Stimulated activated CD8-positive, alpha-beta memory T cell treated with anti-CD3 and anti-CD28 coated beads, Interleukin-12 subunit alpha, Interleukin-12 subunit beta, amount 100 ng/mL, for 24 hours (primary cell): Measurements from ENCODE around the gene MRPL54.

Experiments used
- DNase-seq: peaks from one replicate; pipeline ENCODE4 v3.0.0-alpha.2; 2020; ENCODE audit errors: extremely low read depth

Gene MRPL54

DNA sequence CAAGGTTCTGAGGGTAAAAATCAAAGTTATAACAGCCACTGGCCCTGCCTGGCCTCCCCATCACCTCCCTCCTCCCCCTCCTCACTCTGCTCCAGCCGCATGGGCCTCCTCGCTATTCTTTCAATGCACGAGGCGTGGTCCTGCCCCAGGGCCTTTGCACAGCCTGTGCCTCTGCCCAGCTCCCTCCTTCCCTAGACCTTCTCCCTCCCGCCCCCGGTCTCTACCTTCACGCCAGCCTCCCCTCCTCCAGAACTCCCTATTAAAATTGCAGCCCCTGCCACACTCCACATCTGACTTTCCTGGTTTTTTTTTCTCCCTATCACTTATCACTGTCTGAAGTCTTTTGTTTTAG, 6.2 kb downstream of the MRPL54 start:
- DNase-seq = no peak

DNA sequence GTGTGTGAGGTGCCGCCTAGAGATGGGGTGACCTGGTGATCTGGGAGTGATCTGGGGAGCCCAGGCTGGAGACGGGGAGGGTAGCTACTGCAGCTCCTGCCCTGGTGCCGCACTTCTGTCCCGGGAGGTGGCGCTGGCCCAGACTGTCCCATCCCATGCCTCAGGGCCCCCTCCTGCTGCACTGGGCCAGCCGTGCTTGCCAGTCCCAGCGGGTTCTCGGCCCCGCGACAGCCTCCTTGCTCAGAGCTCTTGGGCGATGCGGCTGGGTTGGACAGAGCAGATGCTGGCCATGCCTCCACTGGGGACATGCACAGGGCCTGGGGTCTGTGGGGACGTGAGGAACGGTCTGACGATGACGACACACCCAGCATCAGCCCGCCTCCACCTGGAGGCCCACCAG, 7.0 kb downstream of the MRPL54 start:
- DNase-seq = no peak

DNA sequence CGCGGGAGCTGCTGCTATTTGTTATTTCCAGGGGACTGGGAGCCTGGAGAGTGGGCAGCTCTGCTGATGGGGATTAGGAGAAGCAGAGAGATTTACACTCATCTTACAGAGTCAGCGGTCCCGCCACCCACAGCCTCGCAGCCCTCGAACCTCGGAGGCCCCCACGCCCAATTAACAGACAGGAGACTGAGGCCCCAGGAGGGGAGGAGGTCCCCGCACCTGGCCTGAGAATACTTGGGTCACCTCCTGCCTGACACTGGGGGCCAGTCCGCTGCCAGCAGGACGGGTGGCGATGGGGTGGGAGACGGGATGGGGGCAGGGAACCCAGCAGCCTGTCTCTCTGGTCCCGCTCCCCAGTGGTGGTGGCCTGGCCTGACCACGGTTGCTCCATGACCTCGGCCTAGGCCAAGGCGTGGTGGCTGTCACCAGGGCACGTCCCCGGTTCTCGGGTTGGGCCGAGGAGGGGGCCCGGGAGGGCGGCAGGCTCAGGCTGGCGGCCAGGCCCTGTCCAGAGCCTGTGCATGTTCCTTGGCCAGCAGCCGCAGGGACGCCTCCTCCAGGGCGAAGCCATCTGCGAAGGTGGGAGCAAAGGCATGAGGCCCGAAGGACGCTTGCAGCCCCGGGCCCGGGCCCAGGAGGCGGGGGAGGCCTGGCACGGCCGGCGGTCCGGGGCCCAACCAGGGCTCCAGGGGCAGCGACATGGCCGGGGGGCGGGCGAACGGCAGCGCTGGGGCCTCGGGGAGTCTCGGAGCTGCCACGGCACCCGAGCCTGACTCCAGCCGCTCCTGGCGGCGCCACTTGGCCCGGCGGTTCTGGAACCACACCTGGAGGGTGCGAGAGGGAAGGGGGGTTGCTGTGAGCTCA, 7.9 kb downstream of the MRPL54 start:
- no peak for DNase-seq

DNA sequence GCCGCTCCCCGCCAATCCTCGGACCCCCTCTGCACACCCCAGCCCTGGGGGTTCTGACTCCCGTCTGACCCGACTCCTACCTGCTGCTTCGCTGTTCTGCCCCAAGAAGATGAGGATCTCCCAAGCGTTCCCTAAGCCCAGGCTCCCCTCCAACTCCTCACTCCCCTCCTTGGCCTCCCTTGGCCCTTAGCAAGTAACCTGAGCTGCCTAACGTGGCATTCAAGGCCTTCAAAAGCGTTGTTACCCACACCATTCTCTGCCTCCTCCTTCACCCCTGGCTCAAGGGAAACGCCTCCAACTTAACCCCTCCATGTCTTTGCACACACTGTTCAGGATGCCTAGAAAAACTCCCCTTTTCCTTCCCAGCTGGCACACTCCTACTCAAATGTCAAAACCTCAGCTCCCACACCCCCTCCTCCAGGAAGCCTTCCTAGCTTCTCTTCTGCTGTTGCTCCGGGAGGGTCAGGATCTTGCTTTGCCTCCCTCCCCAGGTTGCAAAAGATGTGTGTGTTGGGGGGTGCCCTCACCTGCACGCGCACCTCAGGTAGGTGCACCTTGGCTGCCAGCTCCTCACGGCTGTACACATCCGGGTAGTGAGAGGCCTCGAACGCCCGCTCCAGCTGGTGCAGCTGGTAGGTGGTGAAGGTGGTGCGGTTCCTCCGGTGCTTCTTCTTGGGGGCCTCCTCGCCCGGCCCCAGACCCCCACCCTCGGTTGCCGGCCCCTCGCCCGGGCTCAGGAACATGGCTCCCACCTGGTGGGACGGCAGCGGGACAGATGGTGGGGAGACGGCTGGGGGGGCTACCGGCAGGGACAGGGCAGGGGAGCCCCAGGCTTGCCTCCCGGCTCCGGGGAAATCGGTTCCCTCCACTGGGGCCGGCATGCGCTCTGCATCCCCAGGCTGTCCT, 8.8 kb downstream of the MRPL54 start:
- DNase-seq = no peak

DNA sequence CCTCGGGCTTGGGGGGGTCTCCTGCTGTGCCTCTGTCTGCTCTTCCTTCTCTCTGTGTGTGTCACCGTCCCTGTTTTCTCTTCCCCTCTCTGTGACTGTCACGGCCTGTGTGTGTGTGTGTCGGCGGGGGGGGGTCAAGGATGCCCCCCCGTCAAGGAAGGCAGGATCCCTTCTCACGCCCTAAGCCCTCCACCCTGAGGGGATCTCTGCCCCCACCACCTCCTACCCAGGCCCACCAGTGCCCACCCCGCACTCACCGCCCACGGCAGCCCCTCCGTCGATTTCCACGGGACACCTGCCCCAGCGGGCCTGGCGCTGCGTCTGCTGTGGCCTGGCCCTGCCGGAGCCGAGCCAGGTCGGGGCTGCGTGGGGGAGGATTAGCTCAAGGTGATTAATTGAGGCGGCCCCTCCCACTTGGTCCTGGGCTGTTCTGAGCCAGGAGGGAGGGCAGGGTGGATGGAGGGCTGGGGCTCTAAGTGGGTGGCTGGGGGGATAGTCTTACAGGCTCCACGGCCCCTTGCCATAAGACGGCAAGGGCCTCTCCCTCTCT, 9.5 kb downstream of the MRPL54 start, which contains the start of gene RAX2:
Gene RAX2, minus strand, starts transcription at position 323 of the 550 bp plus-strand sequence. CDS start 486 bp downstream, outside the sequence.
- no peak for DNase-seq

DNA sequence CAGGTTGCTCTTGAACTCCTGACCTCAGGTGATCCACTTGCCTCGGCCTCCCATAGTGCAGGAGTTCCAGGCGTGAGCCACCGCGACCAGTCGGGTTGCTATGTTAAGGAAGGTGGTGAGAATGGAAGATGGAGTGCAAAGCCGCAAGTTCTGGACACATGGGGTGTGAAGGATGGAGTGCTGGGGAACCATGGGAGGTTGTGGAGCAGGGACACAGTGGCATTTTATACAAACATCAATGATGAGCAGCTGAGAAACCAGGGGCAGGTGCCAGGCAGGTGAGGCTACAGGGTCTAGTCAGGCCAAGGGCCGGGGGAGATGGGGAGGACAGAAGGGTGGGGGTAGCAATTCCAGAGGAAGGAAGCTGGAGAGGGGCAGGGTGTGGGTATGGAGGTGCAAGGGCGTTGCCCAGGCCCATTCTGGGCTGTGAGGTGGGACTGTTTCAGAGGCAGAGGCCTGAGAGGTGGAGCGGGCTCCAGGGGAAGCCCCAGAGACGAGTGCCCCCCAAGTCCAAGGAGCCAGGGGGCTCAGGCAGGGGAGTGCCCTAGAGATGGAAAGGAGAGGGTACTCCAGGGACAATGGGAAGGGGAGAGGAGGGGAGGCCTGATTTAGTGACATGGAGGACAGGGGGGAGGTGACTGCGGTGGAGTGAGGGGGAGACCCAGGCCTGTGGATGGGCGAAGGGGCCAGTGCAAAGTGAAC, 11.5 kb downstream of the MRPL54 start:
- no peak for DNase-seq

DNA sequence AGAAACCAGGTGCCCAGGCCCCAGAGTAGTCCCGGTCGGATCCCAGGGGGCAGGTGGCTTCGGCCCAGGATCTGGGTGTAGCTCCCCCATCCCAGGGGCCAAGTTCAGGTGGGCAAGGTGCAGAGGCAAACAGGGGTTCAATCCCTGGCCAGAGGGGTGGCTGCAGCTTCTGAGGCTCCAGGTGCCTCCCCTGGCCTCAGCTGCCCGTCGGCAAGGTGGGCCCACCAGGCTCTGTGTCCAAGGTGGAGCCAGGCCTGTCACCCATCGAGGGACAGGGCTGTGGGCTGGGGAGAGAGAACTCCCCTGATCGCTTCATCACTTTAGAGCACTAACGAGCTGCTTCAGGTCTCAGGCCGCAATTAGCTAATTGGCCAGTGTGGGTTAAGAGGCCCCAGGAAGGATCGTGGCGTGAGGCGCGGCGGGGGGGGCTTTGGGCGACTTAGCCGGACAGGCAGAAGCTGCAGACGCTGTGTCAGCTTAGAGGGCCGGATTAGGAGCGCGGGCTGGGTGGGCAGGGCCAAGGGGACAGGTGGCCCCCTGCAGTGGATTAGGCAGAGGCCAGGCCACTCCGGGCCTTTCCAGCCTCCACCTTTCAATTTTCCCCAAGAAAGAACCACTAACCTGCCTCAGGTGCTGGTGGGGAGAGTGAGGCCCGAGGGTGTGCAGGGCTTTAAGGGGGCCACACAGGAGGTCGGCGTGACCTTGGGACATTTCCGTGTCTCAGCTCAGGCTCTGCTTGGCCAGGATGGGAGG, 12.3 kb downstream of the MRPL54 start:
- no peak for DNase-seq

DNA sequence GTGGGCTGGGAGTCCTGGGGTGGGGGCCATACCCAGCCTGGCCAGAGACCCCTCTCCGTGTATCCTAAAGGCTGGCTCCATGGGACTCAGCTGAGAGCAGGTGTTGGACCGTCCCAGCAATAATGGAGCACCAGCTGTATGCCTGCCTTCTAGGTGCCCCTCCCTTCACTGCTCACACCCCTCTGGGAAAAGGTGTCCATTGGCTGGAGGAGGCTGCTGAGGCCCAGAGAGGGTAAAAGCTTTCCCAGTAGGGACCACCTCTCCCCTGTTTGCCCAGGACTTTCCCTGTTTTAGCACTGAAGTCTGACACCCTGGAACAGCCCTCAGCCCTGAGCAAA, 12.9 kb downstream of the MRPL54 start:
- DNase-seq = no peak

DNA sequence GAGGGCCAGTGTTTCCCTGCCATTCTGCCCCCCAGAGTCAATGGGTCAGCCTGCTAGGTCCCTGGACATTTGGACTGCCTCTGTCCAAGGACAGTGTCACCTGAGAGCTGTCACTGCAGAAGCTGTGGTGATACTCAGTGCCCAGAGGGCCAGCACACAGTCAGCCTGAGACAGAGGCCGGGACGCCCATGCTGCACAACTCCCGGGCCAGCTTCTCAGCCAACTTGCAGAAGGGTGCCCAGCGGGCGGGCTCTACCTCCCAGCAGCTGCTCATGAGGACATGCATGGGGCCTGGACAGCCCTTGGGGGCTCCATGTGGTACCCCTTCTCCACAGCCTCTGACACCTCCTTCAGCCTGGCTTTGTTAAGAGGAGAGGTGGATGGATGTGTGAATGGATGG, 13.3 kb downstream of the MRPL54 start:
- DNase-seq = no peak

DNA sequence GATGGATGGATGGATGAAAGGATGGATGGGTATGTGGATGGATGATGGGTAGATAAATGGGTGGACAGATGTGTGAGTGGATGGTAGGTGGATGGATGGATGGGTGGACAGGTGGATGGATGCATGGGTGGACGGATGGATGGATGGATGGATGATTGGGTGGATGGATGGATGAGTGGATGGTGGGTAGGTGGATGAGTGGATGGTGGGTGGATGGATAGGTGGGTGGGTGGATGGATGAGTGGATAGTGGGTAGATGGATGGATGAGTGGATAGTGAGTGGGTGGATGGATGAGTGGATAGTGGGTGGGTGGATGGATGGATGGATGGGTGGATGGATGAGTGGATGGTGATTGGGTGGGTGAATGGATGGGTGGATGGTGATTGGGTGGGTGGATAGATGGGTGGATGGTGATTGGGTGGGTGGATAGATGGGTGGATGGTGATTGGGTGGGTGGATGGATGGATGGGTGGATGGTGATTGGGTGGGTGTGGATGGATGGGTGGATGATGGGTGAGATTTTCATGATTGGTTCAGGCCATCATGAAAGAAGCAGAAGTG, 14.1 kb downstream of the MRPL54 start:
- no peak for DNase-seq

DNA sequence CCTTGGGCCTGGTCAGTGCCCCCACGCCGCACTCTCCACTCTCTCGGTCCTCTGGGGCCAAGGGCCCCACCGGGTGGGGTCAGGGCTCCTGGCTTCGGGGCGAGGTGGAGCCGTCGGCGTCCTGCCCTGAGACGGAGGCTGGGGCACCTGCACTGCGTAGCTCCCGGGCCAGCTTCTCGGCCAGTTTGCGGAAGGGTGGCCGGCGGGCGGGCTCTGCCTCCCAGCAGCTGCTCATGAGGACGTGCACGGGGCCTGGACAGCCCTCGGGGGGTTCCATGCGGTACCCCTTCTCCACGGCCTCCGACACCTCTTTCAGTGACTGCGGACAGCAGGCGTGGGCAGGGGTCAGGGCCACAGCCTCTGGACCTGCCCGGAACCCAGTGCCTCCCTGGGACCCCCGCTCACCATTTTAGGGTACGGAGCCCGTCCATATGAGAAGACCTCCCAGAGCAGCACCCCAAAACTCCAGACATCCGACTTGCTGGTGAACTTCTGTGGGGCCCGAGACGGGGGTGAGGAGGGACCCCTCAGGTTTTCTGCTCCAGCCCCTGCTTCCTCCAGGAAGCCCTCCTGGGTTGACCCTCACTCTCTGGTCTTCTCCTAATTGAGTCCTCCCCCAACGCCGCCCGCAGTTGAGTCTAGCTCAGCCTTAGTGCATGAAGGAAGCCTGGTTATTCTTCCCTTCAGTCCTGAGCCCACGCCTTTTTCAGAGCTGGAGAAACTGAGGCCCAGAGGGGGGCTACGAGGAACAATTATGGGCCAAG, 15.8 kb downstream of the MRPL54 start:
- DNase-seq = no peak

DNA sequence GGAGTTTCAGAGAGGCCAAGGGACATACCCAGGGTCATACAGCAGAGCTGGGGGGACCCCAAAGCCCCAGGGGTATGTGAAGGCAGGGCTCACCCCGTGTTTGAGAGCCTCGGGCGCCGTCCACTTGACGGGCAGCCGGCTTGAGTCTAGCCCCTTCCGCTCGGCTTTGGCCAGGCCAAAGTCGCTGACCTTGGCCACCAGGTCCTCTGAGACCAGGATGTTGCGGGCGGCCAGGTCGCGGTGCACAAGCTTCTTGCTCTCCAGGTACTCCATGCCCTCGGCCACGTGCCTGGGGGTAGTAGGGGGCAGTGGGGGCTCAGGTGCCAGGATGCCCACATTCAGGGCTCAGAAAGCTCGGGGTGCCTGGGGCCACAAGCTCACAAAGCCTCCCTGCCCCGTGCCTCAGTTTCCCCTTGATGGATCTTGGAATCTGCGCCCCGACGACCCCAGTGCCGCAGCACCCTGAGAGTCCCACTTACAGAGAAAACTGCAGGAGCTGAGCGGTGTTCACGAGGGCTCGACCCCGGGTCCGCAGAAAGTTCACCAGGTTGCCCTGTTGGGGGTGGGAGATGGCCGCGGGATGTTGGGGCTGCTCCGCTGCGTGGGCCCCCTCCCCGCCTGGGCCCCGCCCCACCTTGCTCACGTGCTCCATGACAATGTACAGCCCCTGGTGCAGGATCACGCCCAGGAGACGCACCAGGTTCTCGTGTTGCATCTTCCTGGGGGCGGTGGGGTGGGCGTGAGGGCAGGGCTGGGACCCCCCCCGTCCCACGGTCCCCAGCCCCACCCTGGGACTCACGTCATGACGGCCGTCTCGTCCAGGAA, 16.6 kb downstream of the MRPL54 start:
- no peak for DNase-seq

DNA sequence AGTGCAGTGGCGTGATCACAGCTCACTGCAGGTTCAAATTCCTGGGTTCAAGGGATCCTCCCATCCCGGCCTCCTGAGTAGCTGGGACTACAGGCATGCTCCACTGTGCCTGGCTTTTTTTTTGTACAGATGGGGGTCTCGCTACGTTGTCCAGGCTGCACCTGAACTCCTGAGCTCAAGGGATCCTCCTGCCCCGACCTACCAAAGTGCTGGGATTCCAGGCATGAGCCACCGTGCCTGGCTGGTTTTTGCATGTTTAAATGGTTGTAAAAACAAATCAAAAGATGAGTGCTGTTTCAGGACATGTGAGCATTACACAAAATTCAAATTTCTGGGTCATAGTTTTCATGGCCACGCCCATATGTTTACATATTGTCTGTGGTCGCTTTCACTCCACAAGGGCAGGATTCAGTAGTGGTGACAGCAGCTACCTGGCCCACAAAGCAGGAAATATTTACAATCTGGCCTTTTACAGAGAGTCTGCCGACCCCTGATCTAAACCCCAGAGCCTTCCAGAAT, 18.4 kb downstream of the MRPL54 start:
- no peak for DNase-seq

DNA sequence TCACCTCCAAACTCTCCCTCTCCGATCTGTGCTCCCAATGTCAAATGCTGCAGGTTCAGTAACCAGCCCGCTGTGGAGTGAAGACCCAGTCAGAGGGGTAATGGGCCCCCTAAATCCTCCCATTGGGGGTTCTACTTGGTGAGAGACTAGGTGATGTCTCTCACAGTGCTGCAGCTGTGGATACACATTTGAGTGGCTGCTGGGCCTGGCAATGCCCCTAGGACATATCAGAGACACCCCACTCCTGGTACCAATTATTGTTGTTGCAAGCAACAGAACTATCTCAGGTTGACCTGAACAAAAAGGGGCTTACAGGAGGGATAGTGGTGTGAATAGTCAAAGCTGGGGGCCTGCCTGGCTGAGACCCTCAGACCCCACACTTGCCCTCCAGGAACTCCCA, 19.1 kb downstream of the MRPL54 start:
- DNase-seq = no peak

DNA sequence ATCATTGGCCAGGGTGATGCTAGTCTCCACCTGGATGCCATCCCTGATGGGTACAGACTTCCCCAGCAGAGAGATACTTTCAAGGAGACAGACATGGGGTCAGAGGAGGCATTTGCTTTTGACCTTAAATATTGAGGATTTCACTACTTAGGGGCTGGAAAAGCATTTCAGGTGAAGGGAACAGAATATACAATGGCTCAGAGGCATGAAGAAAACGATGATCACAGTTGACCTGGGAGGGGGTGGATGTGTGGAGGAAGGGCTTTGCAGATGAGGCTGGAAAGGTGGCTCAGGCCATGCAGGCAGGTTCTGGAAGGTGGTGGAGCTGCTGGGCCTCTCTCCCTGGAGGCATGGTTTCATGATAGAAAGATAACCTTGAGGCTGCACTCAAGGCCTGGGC, 19.8 kb downstream of the MRPL54 start:
- DNase-seq = no peak

DNA sequence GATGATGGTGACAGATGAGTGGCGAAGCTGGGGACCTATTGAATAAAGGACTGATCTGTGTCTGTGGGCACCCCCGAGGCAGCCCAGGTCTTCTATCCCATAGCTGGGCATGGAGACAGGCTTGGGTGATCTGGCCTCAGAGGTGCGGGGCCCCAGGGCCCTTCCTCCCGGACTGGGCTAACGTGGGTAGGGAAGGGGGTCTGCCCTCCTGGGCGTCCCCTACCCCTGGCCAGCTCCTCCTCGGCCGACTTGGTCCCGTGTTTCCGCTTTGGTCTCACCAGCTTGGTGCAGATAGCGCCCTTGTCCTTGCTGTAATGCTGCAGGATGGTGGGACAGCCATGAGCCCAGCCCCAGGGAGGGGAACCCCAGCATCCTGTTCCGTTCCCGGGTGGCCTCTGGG, 20.4 kb downstream of the MRPL54 start:
- no peak for DNase-seq

DNA sequence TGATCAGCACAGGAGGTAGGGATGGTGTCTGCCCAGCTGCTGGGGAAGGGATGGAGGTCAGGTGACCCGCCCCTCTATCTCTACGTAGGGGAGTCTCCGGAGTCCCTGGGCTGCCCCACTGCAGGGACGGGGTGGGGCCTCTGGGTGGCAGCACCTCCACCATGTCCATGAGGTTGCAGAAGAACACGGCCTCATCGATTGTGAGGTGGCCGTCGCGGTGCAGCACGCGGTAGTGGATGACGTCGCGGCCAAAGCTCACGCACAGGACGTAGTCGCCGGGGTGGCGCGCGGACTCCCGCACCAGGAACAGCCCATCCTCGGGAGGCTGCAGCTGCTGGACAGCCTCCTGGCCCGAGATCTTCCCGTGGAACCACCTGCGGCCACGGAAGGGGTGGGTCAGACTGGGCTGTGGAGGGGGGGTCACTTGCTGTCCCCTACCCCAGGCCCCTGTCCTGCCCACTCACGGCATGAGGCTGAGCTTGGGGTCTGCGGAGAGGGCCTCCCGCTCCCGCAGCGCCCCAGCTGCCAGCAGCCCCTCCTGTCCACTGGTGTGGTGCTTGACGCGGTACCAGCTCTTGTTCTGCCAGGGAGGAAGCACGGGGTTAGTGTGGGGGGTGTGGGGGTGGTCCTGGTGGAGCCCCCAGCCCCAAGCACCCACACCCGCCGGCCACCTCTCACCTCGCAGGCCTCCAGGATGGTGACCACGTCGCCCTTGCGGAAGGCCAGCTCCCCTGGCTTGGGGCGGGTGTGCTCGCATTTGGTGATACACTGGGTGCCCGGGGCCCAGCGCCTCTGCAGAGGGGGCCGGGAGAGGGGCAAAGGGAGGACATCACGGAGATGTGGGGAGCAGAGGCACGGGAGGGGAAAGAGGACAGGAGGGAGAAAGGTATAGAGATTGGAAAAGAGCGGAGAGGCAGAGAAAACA, 21.4 kb downstream of the MRPL54 start:
- no peak for DNase-seq
